Embryonic facial prominence (tissue), 1 donor: ENCODE data around the gene TMEM101.
"Not testable (repeated sequence)": the region's sequence is repeated elsewhere in the genome, so short reads cannot be mapped to it uniquely, and the experiment has no call there.

Experiments
- DNase-seq: peaks from one replicate; pipeline ENCODE4 v3.0.0-alpha.2; 2016; ENCODE audit errors: extremely low spot score

The TMEM101 gene

GRCh38 chr17:44000871-44001460 lies 13.8 kb downstream of the TMEM101 start:
- DNase-seq = no peak

DNA sequence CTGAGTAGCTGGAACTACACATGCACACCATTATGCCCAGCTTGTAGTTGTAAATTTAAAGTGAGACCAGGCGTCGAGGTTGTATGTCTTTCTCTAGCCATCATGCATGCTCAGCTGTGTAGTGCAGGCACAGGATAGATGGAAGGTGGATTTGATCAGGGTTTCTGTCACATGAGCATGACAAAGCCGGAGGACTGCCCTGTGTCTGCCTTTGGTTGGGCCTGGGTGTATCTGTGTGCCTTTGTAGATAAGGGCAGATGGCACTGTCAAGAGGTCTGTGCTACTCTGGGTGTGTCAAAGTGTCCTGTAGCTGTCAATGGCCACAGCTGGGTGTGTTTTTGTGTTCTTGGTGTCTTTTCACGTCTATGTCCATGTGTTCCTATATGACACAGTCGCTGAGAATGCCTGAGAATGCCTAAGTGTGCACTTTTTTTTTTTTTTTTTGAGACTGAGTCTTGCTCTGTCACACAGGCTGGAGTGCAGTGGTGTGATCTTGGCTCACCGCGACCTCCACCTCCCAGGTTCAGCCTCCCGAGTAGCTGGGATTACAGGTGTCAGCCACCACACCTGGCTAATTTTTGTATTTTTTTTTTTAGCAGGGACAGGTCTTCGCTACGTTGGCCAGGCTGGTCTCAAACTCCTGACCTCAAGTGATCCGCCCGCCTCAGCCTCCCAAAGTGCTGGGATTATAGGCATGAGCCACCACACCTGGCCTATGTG lies 14.5 kb downstream of the TMEM101 start:
- DNase-seq = no peak

- no peak for DNase-seq
These were observed 15.7 kb downstream of the TMEM101 start for GRCh38 chr17:43999024-43999423.

GRCh38 chr17:43998552-43998951 lies 16.2 kb downstream of the TMEM101 start:
- DNase-seq = no peak

DNA sequence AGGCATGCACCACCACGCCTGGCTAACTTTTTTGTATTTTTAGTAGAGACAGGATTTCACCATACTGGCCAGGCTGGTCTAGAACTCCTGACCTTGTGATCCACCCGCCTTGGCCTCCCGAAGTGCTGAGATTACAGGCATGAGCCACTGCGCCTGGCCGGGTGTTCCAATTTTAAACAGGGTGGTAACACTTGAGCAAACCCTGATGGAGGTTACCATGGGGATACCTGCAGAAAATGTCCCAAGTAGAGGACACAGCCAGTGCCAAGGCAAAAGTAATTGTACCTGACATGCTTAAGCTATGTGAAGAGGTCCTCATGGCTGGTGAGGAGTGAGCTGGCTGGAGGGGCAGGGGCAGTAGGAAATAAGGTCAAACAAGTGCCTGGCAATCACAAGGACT lies 17.6 kb downstream of the TMEM101 start:
- DNase-seq = not testable (repeated sequence)

GRCh38 chr17:43995150-43995471 lies 19.7 kb downstream of the TMEM101 start:
- no peak for DNase-seq

DNA sequence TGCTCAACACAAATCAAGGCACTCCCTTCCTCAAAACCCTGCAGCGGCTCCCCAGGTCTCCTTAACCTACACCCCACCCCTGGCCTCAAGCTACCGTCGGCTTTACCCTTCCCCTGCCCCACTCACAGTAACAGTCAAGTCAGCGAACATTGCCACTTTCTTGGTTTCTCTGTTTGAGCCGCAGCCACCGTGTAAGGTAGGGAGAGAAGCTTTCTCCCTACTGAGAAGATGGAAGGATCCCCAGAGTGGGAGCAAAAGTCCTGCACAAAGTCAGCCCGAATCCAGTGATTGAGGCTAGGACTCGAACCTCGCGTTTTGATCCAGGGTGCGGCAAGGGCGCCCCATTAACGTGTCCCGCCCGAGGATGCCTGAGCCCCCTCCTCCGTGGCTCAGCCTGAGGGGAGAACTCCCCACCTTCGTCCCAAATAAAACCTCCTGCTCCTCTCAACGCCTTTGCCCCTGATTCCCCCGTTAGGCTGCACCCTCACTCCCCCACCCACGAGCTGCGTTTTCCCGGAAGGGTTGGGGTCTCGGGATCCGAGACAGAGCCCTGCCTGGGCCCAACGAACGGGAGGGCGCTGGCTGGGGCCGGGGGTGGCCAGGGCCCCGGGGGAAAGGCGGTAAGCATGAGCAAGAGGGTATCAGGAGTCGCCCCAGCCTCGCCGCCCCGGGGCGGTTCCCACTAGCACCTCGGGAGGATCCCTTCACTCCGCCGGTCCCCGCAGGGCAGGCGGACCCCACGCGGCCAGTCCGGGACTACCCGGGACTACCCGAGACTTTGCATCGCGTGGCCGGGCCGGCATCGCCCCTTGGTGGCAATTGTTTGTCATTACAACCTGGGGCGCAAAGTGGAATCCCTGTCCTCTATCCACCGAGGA lies 20.3 kb downstream of the TMEM101 start:
- no peak for DNase-seq

DNA sequence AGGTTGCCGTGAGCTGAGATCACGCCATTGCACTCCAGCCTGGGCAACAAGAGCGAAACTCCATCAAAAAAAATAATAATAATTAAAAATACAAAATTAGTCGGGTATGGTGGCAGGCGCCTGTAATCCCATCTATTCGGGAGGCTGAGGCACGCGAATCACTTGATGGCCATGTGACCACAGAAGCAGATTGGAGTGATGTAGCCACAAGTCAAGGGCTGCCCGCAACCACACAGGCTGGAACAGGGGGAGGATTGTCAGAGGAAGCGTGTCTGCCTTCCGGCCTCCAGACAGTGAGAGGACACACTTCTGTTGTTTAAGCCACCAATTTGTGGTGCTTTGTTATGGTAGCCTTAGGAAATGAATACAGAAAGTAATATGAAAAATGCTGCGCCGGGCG lies 22.1 kb downstream of the TMEM101 start:
- DNase-seq = no peak

DNA sequence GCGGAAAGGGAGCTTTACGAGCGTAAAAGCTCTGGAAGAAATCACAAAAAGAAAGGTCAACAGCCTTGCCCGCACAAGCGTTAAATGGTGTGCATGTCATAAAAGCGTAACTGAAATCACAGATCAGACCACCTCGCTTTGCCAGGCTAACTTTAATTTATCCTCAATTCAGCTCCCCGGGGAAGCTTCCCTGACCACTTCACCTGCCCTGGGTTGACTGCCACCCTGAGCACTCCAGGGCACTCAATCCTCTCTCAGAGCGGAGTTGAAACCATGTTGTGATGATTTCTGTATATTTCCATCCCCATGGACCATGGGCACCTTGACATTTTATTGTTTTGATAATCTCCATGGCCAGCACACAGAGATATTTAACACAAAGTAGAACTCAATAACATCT lies 26.5 kb downstream of the TMEM101 start:
- no peak for DNase-seq

- DNase-seq = no peak
These were observed 27.4 kb downstream of the TMEM101 start for GRCh38 chr17:43987131-43988021.

GRCh38 chr17:43986225-43986981 lies 28.4 kb downstream of the TMEM101 start:
- no peak for DNase-seq

- DNase-seq = no peak
These were observed 30.2 kb downstream of the TMEM101 start for GRCh38 chr17:43984521-43984920.

DNA sequence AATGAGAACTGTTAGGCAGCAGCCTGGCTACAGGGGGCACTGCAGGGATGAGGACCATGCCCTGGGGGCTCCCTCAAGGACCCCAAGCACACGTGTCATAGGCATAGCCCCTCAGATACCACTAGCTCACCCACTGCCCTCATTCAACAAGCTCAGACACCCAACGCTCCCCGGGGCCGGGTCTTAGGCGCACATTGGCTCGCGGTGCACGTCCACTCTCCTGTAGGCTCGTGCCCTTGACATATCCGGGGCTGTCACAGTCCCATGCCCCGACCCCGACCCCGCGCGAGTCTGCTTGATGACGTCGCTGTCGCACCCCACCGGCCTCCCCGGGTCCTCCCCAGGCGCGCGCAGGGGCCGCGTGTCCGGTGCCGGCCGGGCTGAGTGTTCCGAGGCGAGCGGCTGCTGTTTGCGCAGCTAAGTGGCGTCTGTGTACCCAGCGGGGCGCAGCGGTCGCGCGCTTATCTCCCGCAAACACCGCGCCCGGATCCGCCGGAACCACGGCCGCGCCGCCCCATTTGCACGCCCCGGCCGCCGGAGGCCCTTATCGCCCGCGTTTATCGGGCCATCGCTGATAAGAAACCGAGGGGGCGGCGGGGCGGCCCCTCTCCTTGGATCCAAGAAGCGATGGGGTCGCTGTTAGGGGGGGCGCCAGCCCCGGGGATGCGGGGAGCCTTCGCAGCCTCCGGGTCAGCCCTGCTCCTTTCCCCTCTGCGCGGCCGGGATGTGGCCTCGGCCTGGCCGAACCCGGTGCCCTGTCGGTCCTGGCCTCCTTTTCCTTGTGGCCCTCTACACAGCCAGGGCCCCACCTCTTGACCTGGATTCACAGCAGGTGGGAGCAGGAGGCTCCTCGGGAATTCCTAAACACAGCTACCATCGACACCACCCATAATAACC lies 31.0 kb downstream of the TMEM101 start:
- no peak for DNase-seq

DNA sequence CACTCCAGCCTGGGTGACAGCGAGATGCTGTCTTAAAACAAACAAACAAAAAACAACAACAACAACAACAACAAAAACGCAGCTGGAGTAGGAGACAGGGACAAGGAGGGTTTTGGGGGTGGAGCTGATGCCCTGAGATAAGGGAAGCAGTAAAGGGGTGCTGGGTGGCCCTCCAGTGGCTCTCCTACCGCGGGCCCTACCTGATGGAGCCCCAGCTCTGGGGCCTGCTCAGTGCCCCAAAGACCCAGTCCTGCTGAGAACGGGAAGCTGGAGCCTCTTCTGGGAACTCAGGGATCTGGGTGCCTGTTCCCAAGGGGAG lies 31.6 kb downstream of the TMEM101 start:
- no peak for DNase-seq

DNA sequence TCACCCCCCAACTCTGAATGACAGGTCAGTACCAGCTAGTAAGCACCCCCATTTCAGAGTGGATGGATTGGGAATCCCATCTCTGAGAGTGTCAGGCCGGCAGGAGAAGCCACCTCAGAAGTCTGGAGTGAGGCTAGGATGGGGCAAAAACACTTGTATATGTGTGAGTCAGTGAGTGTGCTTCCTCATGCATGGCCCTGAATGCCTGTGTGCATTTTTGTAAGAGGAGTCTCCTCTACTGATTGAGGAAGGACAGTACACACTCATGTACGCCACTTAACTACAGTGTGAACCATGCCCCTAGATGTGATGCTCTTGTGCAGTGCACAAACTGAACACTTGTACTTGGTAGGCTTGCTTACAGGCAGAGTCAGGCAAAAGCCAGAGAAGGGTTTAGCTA lies 32.6 kb downstream of the TMEM101 start:
- no peak for DNase-seq

DNA sequence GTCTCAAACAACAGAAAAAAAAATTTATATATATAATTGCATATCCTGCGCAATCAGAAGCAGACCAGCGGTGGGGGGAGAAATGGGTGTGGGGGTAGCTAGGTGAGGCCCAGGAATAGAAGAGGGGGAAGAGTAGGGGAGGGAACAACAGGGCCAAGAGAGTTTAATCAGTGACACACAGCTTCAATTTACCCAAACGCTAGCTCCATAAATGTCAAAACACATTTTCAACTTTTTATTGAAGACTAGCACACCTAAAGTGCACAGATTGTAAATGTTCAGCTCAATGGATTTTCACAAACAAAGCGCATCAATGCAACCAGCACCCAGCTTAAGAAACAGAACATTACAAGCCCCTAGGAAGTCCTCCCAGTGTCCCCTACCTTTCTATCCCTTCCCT lies 35.1 kb downstream of the TMEM101 start:
- no peak for DNase-seq

GRCh38 chr17:43979011-43979410 lies 35.8 kb downstream of the TMEM101 start:
- no peak for DNase-seq

DNA sequence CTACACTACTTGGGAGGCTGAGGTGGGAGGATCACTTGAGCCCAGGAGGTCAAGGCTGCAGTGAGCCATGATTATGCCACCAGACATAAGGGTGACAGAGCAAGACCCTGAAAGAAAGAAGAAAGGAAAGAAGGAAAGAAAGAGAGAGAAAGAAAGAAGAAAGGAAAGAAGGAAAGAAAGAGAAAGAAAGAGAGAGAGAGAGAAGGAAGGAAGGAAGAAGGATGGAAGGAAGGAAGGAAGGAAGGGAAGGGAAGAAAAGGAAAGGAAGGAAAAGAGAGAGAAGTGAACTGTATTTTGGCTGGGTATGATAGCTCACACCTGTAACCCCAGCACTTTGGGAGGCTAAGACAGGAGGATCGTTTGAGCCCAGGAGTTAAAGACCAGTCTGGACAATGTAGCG lies 36.7 kb downstream of the TMEM101 start:
- DNase-seq = no peak

DNA sequence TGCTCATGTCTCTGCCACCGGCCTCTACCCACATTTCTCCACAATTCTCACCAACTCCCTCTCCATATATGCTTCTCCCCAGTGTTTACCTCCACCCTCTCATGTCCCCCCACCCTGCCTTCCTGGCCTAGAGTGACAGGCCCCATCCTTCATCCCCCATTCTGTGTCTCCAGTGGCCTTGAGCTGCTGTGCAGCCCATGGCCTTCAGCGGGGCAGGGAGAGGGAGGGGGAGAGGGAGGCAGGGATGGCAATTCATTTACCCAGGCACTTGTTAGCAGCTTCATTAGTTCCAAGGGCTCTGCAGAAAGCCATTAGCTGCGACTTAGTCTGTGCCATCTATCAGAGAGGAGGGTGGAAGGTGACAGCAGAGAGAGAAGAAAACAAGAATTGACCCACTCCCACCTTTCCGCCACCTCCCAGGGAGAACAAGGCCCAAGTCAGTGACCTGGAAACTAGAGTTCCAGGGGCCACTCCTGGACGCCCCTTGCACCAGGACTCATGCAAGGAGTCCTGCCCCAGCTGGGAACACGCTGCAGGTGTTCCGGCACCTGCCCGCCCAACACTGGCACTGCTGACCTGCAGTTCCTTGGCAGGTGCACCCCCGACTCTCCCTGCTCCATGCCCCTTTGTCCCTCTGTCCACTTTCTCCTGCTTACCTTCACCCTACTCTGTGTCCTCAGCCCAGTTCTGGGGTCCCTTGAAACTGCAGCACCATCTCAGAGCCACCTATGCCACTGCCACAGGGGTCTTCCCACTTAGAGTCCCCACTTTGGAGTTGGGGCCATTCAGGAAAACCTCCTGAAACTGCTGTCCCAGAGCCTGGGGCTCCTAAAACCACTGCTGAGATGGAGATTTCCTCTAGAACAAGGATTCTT lies 37.6 kb downstream of the TMEM101 start:
- no peak for DNase-seq
